SU-DHL-6 (cell line): Measurements from ENCODE around the gene EOLA2.

Source experiments
- CTCF ChIP-seq: fragments of 200-600 bp; sonication (generic); IDR thresholded peaks from one replicate; pipeline ENCODE4 v1.5.1; 2017; ENCODE audit warnings: antibody characterized with exemption, mild to moderate bottlenecking, low read length, moderate library complexity; ENCODE audit not compliant: insufficient read depth, poor library complexity, severe bottlenecking
- EZH2phosphoT487 ChIP-seq: fragments of 200-600 bp; sonication (generic), shearing (Covaris generic); conservative IDR thresholded peaks from 2 replicates; pipeline ENCODE4 v1.6.1; 2018; ENCODE audit warnings: mild to moderate bottlenecking, antibody characterized with exemption, low read length, moderate library complexity, mixed read lengths

- no peak for TF ChIP-seq CTCF
- TF ChIP-seq EZH2phosphoT487: no peak
Observed at GRCh38 chrX:149916745-149917392, 21.4 kb downstream of the EOLA2 start.
